C4-2B (cell line): ENCODE results near the gene CLHC1.

ENCODE experiments used
- ZFX ChIP-seq: fragments of 450-650 bp; IDR thresholded peaks from 2 replicates; pipeline ENCODE4 v1.6.1; 2017
- TF ChIP-seq, protein P1 (sequence below): fragments of 450-650 bp; conservative IDR thresholded peaks from 2 replicates; pipeline ENCODE4 v1.5.1; 2017; ENCODE audit warnings: mild to moderate bottlenecking

DNA sequence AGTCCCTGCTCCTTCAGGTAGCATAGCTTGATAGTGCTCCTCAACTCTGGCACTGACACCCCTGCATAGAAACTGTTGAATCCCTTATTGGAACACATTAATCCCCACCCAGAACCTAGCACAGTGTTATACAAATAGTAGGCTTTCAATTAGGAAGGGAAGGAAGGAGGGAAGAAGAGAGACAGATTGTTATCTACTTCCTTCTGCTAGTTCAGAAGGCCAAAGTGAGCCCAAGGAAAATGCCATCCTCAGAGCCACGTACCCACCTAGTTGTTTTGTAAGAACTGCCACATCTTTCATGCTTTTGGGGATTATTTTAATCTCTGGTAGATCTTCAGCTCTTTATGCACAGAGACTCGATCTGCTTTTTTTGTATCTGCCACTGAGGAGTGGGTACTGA, 75.1 kb downstream of the CLHC1 start:
- TF ChIP-seq, protein P1, sequence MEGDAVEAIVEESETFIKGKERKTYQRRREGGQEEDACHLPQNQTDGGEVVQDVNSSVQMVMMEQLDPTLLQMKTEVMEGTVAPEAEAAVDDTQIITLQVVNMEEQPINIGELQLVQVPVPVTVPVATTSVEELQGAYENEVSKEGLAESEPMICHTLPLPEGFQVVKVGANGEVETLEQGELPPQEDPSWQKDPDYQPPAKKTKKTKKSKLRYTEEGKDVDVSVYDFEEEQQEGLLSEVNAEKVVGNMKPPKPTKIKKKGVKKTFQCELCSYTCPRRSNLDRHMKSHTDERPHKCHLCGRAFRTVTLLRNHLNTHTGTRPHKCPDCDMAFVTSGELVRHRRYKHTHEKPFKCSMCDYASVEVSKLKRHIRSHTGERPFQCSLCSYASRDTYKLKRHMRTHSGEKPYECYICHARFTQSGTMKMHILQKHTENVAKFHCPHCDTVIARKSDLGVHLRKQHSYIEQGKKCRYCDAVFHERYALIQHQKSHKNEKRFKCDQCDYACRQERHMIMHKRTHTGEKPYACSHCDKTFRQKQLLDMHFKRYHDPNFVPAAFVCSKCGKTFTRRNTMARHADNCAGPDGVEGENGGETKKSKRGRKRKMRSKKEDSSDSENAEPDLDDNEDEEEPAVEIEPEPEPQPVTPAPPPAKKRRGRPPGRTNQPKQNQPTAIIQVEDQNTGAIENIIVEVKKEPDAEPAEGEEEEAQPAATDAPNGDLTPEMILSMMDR, result no peak
- TF ChIP-seq ZFX, result no peak
